ENCODE data around the gene RILP. TPM values are rescaled to one million over a fixed set of nuclear protein-coding genes. Genes with fewer than 3 reads are reported as not detected.
A peak's percentile ranks its signal among the peaks of the same experiment; 100 is the strongest.

RILP gene
- total RNA-seq, 1 experiment from 2014 or later = 7.7 TPM

DNA sequence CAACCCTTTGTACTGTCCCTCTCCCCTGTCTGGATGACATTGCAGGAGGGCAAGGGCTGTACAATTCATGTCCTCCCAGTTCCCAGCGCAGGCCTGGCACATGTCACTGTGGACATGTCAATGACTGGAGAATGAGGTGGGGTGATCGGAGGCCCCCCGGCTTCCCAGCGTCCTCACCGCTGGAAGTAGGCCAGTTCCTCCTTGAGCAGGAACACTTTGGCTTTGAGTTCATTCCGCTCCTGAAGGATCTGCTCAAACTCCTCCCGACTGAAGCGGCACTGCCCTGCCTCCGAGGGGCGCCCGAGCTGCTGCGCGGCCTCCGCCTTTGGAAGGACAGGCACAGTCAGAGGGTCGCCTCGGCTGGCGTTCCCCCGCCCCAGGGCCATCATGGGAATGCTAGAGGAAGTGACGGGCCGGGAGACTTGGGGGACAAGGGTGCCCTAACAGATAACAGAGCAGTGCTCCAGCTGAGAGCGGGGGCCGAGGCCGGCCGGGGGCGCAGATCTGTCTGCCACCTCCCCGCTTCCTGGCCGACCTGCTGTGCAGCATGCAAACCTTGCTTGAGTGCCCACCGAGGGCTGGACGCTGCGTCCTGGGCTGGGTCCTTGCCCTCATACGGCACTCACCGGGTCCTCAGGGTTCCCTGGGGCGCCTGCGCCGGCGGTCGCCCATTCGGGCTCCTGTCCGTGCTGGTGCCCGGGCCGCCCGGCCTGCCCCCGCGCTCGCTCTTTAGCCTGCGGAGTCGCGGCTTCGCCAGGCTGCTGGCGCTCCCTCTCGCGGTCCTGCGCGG, 1.3 kb downstream of the RILP start:
- peak; percentile 55 for DNase-seq (ENCODE audit: low read depth)

DNA sequence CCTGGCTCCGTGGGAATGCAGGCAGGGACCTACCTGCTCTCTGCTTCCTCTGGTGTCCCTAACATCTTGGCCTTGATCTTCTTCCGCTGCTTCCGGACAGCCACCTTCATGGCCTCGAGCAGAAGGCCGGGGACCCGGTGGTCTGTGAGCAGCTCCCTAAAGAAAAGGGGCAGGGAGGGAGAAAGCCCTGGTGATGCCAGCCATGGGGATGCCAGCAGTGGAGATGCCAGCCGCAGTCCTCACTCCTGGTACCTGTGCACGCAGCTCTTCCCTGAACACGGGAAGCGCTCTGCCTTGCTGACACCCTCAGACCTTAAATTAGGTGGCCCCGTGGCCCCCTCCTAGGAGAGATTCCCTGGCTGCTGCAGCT, 1.9 kb downstream of the RILP start:
- no peak for DNase-seq (ENCODE audit: low read depth)

DNA sequence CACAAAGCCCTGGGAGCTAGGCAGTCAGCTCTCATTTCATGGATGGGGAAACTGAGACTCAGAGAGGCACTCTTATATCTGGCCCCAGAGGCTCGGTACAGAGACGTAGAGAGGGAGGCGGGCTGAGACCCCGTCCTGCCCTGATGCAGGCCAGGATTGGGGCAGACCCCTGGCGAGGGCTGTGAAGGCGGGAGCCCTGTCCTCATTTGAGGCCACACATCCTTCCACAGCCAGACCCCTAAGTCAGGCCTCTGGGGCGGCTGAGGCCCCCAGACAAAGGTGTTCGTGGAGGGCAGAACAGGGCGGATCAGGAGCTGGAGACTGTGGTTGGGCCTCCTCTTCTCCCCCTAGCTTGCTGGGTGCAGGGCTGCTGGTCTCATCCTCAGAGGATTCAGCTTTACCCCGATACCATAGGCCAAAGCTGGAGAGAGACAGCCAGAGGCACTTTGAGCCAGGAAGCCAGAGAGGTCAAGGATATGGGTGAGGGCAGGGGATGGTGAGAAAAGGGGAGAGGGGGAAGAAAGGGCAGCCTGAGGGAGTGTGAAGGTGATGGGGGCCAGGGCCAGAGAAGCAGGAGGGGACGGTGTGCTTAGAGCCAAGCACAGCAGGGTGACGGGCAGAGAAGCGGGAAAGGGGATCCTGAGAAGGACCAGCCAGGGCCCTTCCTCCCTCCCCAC, 3.3 kb downstream of the RILP start:
- DNase-seq (ENCODE audit: low read depth) = no peak

DNA sequence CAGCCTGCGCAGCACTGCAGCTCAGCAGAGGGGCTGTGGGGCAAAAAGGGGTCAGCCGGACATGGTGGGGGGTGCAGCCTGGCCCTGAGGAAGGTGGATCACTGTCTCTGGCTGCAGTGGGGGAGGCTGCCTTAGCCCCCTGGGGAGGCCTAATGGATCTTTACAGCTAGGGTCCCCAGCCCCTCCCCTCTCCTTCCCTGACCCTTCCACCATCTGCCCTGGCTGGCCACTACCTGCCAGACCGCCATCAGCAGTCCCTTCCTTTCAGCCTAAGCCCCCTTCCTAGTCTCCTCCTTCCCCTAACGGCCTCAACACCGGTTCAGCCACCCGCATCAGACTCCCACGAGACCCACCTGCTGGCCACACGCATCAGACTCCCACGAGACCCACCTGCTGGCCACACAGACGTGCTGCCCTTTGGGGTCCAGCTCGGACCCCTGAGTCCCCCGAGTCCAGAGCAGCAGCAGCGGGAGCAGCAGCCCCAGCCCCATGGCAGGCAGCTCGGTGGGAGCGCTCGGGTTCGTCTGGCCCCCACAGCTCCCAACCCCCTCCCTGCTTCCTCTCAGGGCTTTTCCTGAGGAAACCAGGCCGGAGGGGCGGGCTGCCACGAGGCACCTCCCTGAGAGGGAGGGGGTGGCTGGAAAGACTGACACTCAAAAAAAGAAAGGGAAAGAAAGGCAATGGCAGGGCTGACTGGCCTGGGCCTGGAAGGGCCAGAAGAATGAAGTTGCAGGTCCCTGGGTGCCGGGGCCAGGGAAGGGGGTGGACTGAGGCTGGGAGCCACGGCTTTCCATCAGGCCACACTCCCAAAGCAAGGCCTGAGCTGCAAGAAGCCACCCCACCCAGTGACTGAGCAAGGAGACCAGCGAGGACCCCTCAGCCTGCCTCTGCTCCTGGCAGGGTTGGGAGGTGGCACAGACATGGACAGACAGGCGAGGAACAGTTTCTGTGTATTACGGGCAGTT, 4.2 kb downstream of the RILP start, which contains the start of gene SCARF1:
SCARF1 (minus strand) TSS at position 526 of the 965 bp plus-strand sequence; CDS start at position 491, 35 bp downstream.
- peak; percentile 46 for DNase-seq (ENCODE audit: low read depth)

DNA sequence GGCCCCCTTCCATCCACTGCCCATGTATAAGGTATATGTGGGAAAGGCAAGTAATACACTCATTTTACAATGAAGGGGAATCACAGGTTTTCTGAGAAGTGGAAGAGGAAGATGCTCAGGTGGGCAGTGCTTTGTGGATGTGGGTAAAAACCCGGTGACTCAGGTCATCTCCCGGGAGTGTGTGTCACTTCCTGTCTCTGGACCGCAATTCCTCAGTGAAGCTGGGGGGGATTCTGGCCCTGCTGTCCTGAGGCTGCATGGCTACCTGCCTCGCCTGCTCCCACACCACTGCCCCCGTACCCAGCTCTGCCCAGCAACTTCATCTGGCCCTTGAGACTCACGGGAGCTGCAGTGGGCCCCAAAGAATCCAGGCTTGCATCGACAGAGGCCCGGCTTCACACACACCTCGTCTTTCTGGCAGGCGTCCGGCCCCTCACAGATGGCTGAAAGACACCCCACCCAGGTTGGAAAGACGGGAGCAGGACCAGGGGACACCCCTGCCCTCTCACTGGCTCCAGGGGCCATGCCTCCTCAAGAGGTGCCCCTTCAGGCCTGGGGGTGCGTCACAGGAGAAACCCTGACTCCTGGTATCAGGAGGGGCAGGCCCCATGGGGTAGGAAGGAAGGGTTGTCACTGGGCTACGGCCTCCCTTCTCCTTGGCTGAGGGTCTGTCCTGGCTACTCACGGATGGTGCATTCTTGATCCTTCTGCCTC, 5.0 kb downstream of the RILP start:
- DNase-seq (ENCODE audit: low read depth) = peak; percentile 90

DNA sequence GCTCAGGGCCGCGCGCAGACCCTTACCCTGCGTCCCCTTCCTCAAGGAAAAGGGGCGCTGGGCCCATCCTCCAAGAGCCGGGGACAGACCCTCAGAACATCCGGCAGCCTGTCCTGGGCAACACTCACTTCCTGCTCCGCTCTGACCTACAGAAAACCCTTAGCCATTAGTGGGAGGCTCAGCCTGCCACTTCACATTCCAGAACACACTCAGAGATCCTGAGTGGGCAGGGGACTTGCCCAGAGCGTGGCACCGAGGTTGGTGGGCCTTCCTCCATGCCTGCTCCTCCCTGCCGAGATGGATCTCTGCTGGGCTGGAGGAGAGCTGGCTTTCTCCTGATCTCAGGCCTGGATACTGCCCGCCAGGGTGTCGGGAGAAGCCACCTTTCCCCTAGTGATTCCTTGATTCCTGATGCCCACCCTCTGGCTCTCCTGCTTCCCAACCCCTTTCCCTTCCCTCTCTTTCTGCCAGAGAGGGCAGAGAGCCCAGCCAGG, 5.6 kb downstream of the RILP start:
- peak; percentile 67 for DNase-seq (ENCODE audit: low read depth)

DNA sequence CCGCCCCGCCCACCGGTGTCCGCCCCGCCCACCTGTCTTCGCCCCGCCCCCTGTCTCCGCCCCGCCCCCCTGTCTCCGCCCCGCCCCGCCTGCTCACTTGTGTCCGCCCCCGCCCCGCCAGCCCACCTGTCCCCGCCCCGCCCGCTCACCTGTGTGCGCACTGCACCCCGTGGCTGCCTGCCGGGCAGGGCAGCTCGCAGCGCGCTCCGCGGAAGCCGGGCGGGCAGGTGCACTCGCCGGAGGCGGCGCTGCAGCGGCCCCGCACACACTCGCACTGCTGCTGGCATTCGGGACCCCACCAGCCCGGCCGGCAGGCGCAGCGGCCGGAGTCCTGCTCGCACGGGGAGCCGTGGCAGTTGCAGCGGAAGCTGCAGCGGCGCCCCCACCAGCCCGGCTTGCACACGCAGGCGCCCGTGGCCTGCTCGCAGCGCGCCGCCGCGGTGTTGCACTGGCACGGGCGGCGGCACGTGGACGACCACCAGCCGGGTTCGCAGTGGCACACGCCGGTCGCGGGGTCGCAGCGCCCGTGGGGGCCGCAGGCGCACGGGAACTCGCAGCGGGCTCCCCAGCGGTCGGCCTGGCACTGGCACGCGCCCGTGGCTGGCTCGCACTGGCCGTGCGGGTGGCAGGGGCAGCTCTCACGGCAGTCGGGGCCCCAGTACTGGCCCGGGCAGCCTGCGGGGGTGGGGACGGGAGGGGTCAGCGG, 6.2 kb downstream of the RILP start:
- peak; percentile 64 for DNase-seq (ENCODE audit: low read depth)

DNA sequence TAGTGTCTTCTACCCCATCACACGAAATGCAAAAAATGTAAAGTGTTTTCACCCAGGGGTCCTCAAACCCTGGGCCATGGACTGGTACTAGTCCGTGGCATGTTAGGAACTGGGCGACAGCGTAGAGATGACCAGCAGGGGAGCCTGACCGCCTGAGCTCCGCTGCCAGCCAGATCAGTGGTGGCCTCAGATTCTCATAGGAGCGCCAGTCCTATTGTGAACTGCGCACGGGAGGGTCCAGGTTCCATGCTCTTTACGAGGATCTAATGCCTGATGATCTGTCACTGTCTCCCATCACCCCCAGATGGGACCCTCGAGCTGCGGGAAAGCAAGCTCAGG, 8.6 kb downstream of the RILP start:
- no peak for DNase-seq (ENCODE audit: low read depth)

DNA sequence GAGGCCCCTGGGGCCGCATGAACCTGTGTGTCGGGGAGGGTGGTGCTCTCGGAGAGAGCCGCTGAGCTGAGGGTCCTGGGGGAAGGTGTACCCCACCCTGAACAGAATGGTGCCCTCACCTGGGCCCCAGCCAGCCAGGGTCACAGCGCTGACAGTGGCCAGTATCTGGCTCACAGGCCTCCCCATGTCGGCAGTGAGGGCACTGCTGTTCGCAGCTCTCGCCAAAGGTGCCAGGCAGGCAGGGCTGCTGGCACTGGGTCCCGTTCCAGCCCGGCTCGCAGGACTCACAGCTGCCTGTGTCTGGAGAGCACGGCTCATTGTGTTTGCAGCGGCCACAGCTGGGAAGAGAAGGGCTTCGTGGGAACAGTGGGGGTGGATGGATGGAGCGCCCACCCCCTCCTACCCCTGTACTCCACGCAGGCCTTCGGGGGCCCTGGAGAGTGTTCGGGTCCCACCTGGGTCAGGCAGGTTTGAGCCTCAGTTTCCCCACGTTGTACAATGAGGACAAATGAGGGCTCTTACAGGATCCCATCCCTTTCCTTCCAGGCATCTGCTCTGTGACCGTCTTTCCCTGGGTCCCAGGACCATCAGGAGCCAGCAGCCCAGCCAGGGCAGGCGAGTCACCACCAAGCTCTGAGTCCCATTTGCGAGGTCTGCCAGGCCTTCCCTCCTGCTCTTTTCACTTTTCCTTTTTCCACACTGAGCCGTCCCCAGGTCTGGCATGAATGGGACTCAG, 9.2 kb downstream of the RILP start:
- no peak for DNase-seq (ENCODE audit: low read depth)

DNA sequence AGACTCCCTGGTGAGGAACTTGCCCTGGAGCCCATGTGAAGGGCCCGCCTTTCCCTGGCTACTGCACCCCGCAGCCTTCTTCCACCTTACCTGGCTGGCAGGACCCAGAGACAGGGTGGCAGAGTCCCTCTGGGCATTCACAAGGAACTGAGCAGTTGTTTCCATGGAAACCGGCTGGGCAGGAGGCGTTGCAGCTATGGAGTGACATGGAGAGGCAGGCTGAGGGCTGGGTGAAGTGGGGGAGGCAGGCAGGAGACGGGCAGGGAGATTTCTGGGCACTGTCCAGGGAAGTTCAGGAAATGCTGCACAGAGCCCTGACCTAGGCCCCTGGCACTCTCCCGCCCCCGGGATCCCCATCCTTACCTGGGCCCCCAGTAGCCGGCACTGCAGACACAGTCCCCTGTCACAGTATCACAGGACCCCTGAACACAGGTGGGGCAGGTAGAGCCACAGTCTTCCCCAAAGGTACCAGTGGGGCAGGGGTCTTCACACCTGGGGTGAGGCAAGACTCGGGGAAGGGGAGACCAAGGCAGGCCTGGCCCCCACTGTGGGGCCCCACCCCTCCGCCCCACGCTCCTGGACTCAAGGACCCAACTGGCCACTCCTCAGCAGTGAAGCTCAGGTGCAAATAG, 10.0 kb downstream of the RILP start:
- no peak for DNase-seq (ENCODE audit: low read depth)

DNA sequence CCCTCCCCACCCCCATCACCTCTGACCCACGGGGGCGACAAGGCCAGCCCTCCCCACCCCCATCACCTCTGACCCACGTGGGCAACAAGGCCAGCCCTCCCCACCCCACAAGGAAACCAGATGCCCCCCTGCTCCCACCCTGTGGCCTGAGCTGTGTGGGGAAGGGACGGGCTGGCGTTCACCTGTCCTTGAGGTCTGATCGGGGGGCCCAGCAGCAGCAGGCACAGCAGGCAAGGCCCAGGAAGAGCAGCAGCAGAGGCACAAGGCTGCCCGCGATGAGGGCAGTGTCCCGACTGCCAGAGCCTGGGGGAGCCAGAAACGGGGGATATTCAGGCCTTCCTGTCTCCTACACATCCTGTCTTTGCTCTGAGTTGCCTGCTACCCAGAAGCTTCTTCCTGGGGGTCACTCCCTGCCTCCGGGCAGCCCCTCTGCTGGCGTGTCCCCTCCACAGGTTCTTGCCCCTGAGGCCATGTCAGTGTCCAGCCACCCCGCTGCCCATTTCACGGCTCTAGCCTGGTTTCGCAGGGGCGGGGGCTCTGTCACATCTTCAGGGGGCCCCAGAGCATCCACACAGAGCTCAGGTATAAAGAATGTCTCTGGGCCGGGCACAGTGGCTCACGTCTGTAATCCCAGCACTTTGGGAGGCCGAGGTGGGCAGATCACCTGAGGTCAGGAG, 10.9 kb downstream of the RILP start:
- DNase-seq (ENCODE audit: low read depth) = no peak

DNA sequence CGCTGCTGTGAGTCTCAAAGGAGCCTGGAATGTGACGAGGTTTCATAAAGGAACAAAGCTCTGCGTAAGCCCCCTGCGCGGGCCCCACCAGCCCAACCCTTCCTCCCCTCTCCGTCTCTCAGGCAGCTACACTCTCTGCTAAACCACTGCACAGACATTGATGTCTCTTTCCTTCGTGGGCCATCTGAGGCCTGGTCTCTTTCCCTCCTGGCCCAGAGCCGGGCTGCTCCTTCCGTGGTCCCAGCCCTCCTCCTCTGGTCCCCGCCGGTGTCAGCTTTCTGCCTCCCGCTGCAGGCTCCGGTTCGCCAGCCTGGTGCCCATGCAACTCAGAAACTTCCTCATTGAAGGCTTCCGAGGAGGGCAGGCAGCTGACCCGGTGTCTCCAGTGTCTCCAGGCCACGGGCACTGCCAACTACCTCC, 11.5 kb downstream of the RILP start:
- DNase-seq (ENCODE audit: low read depth) = no peak

DNA sequence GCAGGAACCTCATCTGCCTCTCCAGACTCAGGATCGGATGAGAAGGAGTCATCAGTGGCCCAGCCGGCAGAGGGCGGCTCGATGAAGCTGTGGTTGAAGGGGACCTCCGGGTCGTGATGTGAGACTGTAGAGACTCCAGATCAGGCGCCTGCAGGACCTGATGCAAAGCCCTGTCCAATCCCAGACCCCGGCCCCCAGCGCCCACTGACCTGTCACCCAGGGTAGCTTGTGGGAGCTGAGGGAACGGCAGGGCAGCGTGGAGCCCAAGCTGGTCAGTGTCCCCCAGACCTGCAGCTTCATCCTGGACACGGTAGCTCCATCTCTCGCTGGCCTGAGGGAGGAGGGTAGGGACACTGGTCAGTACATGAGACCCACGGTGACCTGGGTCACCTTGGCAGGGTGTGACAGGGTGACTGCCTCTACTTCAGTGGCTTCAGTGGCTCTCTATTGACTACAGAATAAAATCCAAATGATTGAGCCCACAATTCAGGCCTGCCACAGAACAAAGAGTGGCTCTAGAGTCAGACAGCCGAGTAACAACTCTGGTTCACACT, 12.9 kb downstream of the RILP start:
- no peak for DNase-seq (ENCODE audit: low read depth)

DNA sequence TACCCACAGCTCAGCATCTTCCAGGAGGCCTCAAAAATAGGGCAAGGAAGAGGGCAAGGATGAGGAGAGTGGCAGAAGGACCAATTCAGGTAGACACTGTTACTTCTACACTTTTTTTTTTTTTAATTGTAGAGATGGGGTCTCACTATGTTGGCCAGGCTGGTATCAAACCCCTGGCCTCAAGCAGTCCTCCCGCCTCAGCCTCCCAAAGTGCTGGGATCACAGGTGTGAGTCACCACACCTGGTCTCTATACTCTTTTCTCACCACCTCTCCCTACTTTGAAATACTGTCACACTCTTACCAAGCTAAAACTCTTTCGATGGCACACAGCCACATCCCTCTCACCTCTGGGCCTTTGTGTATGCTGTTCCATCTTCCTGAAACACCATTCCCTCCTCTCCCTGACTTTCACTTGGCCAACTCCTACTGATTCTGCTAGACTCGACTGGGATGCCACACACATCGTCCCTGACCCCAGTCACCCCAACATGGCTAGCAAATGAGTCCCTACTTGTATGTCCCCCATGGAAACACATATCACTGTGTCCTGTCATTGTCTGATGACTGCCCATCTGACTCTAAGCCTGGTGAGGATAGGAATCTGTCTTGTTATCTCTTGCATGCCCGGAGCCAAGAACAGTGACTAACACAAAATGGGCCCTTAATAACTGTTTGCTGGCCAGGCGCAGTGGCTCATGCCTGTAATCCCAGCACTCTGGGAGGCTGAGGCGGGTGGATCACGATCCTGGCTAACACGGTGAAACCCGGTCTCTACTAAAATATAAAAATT, 13.8 kb downstream of the RILP start:
- no peak for DNase-seq (ENCODE audit: low read depth)

DNA sequence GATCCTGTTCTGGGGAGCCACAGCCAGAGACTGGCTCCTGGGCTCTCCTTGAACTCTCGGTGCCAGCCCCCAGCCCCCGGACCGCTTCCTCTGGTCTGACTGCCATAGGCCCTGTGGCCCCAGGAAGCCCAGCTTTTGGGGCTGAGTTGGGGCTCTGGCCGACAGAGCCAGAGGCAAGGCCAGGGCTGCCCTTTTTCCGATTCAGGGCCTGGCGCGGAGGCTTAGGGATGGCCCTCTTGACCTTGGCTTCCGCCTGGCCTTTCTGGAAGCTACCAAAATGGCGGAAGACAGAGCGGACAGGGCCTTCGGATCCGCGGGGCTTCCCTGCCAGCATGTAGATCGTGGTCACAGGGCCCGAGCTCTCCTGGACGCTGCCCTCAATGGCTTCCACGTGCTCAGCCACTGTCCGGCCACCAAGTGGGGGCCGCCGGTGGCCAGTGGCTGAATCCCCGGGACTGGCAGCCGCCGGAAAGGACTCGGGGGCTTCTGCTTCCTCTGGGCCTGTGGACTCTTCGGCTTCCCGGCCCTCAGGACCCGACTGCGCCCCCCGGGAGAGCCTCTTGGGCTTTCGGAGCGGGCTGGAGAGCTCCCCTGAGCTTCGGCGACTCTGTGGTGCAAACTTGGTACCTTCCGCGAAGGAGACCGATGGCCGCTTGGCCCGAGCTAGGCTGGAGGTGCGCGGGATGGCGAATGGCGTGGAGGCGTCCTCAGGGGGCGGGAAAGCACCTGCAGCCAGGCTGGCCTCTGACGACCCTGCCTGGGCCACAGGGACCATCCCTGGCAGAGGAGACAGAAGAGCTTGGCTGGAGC, 14.6 kb downstream of the RILP start:
- no peak for DNase-seq (ENCODE audit: low read depth)

DNA sequence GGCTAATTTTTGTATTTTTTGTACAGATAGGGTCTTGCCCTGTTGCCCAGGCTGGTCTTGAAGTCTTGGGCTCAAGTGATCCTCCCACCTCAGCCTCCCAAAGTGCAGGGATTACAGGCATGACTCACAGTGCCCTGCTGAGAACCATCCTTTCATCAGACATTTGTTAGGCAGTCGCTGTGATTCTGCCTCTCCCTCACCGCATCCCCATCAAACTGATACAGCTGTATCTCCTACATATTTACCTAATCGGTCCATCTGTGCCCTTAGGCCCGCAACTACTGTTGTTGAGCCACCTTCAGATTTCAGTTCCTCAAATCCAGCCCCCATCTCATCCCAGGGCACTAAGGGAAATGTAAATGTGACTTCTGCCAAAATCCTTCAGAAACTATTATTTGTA, 19.0 kb downstream of the RILP start:
- DNase-seq (ENCODE audit: low read depth) = peak; percentile 56

Data from Daoy (cell line).